ENCODE measurements around the gene SIRPA.

The SIRPA gene

DNA sequence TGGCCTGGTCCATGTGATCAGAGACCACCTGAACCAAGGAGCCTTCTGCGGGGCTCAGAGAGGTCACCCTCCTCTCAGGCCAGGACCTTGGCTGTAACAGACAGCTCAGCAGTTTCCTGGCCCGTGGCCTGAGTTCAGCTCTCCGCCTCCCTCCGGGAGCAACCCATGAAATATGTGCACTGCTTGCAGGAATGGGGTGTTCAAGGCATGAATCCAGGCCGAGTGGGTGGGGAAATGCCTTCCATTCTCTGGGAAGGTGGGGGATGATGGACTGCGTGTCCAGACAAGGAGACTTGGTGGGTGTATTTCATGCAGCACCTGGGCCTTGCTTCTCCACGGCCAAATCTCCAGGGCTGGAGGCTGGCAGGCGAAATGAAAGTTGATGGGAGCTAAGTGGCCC is 46.0 kb downstream of the SIRPA start:
- H3K4me1 ChIP-seq = no peaks in the 10 kb centered on the region
- TF ChIP-seq CTCF (IDR thresholded peaks at IDR 0.05) = no peak
- H3K27ac ChIP-seq = no peak overlapping the region
- H3K4me3 ChIP-seq (ENCODE audit: low read depth, low read length) = no peak overlapping the region
- no peaks in the 10 kb centered on the region for H3K79me2 ChIP-seq
- H3K9ac ChIP-seq = no peak overlapping the region
- H3K27me3 ChIP-seq (ENCODE audit: control insufficient read depth, insufficient read depth, low read length) = no peaks in the 10 kb centered on the region
- H3K9me3 ChIP-seq (ENCODE audit: control insufficient read depth, low read length) = no peaks in the 10 kb centered on the region
- no peak overlapping the region for H3K4me2 ChIP-seq (ENCODE audit: low read length)
- H2AFZ ChIP-seq = no peak overlapping the region
- no peaks in the 10 kb centered on the region for H3K36me3 ChIP-seq (ENCODE audit: control insufficient read depth, insufficient read depth, low read length)

DNA sequence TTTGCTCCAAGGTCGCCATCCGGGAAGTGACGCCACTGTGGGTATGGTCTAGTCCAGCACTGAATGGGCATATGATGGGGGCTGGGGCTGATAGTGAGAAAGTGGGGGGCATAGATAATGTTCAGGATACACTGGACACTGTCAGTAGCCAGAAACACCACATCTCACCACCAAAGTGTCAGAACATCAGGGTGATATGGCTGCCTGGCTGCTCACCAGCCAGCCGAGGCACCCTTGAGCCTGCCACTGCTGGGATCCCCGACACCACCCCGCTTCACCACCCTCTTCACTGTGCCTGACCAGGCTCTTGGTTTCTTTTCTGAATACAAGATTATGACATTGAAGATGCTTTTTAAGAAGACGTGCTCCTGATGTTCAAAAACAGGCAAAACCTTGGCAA is 46.9 kb downstream of the SIRPA start:
- Histone ChIP-seq H3K79me2 (no peaks in the 10 kb centered on the region), H3K9ac (no peak overlapping the region), H3K27me3 (ENCODE audit: control insufficient read depth, insufficient read depth, low read length) (no peaks in the 10 kb centered on the region), H3K36me3 (ENCODE audit: control insufficient read depth, insufficient read depth, low read length) (no peaks in the 10 kb centered on the region), H3K4me2 (ENCODE audit: low read length) (no peak overlapping the region), H3K27ac (no peak overlapping the region), H3K4me1 (no peaks in the 10 kb centered on the region), H3K4me3 (ENCODE audit: low read depth, low read length) (no peak overlapping the region), H2AFZ (no peak overlapping the region), H3K9me3 (ENCODE audit: control insufficient read depth, low read length) (no peaks in the 10 kb centered on the region)
- TF ChIP-seq CTCF (IDR thresholded peaks at IDR 0.05) = no peak

DNA sequence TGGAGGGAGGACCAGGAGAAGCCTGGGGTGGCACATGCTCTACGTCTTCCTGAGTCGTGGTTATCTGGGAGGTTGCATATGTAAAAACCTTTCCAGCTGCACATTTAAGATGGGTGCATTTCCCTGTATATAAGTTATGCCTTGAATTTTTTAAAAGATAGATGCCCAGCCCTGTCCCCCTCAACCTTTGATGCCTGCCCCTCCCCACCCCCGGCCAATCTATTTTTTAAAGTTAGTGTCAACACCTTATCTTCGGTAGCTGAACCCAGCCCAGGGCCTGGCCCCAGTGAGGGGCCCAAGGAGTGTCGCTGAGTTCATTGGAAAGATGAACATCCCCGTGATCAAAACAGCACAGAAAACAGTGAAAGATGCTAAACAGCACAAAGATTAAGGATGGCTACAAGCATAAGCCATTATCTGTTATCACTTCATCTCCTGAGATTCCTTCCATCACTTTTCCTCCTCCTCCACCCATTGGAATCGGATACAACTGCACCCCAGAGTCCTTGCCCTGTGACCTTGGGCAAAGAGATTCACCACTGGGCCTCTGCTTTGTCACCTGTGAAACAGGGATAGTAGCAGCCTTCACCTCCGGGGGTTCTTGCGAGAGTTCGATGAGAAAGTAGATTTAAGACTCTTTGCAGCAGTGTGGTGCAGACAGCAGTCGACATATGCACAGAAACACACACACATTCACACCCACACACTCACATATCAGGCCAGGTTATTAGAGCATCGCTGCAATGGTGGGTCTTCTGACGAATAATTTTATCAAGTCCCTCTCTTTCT is 47.5 kb downstream of the SIRPA start:
- no peak overlapping the region for H3K4me2 ChIP-seq (ENCODE audit: low read length)
- H3K9me3 ChIP-seq (ENCODE audit: control insufficient read depth, low read length) = no peaks in the 10 kb centered on the region
- TF ChIP-seq CTCF (IDR thresholded peaks at IDR 0.05) = no peak
- H3K27me3 ChIP-seq (ENCODE audit: control insufficient read depth, insufficient read depth, low read length) = no peaks in the 10 kb centered on the region
- no peak overlapping the region for H3K27ac ChIP-seq
- no peaks in the 10 kb centered on the region for H3K4me1 ChIP-seq
- no peaks in the 10 kb centered on the region for H3K79me2 ChIP-seq
- H3K9ac ChIP-seq = no peak overlapping the region
- H3K36me3 ChIP-seq (ENCODE audit: control insufficient read depth, insufficient read depth, low read length) = no peaks in the 10 kb centered on the region
- no peak overlapping the region for H3K4me3 ChIP-seq (ENCODE audit: low read depth, low read length)
- H2AFZ ChIP-seq = no peak overlapping the region

DNA sequence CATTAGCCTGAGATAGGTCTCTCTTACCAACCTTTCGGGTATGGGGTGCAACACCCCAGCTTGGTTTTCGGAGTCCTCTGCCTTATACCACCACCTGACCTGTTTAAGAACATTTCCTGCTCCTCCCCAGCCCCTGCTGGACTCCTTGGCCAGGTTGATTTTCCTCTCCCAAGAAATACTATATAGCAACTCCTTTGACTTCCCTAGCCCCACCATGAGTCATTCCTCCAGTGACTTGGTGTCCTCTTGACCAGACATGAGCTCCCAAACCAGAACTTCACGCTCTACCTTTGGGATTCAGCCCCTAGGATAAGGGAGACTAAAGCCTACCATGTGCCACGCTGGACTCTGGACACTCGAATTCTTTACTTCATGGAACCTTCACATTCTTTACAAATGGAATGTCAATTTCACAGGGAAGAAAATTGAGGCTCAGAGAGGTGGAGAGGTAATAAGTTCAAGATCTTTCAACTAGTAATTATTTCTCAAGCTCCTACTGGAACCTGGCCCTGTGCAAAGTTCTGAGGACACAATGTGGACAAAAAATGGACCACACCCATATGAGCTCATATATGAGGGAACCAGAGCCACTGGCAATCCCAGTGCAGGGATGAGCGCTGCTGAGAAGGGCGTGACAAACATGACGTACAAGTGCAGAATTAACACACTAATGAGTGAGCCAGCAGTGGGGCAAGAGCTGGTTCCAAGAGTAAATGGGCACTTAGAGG is 48.2 kb downstream of the SIRPA start:
- Histone ChIP-seq H3K27me3 (ENCODE audit: control insufficient read depth, insufficient read depth, low read length) (no peaks in the 10 kb centered on the region), H3K79me2 (no peaks in the 10 kb centered on the region), H2AFZ (no peak overlapping the region), H3K9ac (no peak overlapping the region), H3K4me3 (ENCODE audit: low read depth, low read length) (no peak overlapping the region), H3K36me3 (ENCODE audit: control insufficient read depth, insufficient read depth, low read length) (no peaks in the 10 kb centered on the region), H3K27ac (no peak overlapping the region), H3K9me3 (ENCODE audit: control insufficient read depth, low read length) (no peaks in the 10 kb centered on the region), H3K4me1 (no peaks in the 10 kb centered on the region), H3K4me2 (ENCODE audit: low read length) (no peak overlapping the region)
- TF ChIP-seq CTCF (IDR thresholded peaks at IDR 0.05) = no peak

Measured in parathyroid adenoma (tissue), 2 donors.